Suppressor macrophage treated with lipopolysaccharide for 4 hours (primary cell): ENCODE data around the gene FGFR3.
"Not testable (repeated sequence)": the region's sequence is repeated elsewhere in the genome, so short reads cannot be mapped to it uniquely, and the experiment has no call there.

ENCODE experiments used
- DNase-seq: peaks from one replicate; pipeline ENCODE4 v3.0.0-alpha.2; 2020

FGFR3 gene

GRCh38 chr4:1821679-1822567, 28.8 kb downstream of the FGFR3 start:
- DNase-seq = no peak

- no peak for DNase-seq
Observed at GRCh38 chr4:1822568-1823544, 29.8 kb downstream of the FGFR3 start.

GRCh38 chr4:1823545-1823932, 30.4 kb downstream of the FGFR3 start:
- DNase-seq = no peak

- DNase-seq = no peak
Observed at GRCh38 chr4:1824746-1825145, 31.7 kb downstream of the FGFR3 start.

GRCh38 chr4:1825326-1825725, 32.2 kb downstream of the FGFR3 start:
- DNase-seq = no peak

- DNase-seq = no peak
Observed at GRCh38 chr4:1826531-1827350, 33.6 kb downstream of the FGFR3 start.

- no peak for DNase-seq
Observed at GRCh38 chr4:1830234-1830633, 37.1 kb downstream of the FGFR3 start.

- no peak for DNase-seq
Observed at GRCh38 chr4:1830642-1831228, 37.6 kb downstream of the FGFR3 start.

GRCh38 chr4:1831331-1831730, 38.2 kb downstream of the FGFR3 start:
- DNase-seq = no peak

GRCh38 chr4:1832690-1833089, 39.6 kb downstream of the FGFR3 start:
- no peak for DNase-seq

- DNase-seq = no peak
Observed at GRCh38 chr4:1833307-1834046, 40.4 kb downstream of the FGFR3 start.

- no peak for DNase-seq
Observed at GRCh38 chr4:1834047-1834775, 41.1 kb downstream of the FGFR3 start.

GRCh38 chr4:1835836-1836235, 42.7 kb downstream of the FGFR3 start:
- not testable (repeated sequence) for DNase-seq

GRCh38 chr4:1836650-1837049, 43.6 kb downstream of the FGFR3 start:
- DNase-seq = no peak

- DNase-seq = no peak
Observed at GRCh38 chr4:1837069-1837468, 44.0 kb downstream of the FGFR3 start.

- no peak for DNase-seq
Observed at GRCh38 chr4:1839282-1839681, 46.2 kb downstream of the FGFR3 start.

- no peak for DNase-seq
Observed at GRCh38 chr4:1841201-1841886, 48.3 kb downstream of the FGFR3 start.

- no peak for DNase-seq
Observed at GRCh38 chr4:1841887-1842210, 48.8 kb downstream of the FGFR3 start.

- no peak for DNase-seq
Observed at GRCh38 chr4:1842339-1842895, 49.3 kb downstream of the FGFR3 start.

- DNase-seq = no peak
Observed at GRCh38 chr4:1842993-1843448, 49.9 kb downstream of the FGFR3 start.
